ENCODE data around the gene NKD2. TPM values are rescaled to one million over a fixed set of nuclear protein-coding genes. Genes with fewer than 3 reads are reported as not detected.

Gene NKD2
- total RNA-seq, 2 experiments from 2014 or later, result 0.38 TPM

- peak; percentile 30 for DNase-seq (ENCODE audit: low spot score)
- Histone ChIP-seq H2AFZ (ENCODE audit: low read length) (no peak overlapping the region), H3K4me2 (ENCODE audit: low read length) (no peak overlapping the region), H3K9me2 (ENCODE audit: insufficient read depth, low read length) (no peaks in the 10 kb centered on the region), H3K79me2 (ENCODE audit: insufficient read depth, low read depth, low read length) (no peaks in the 10 kb centered on the region), H3K4me3 (ENCODE audit: low read depth, low read length, poor library complexity, severe bottlenecking) (no peak overlapping the region), H3K9me3 (ENCODE audit: low read length) (no peaks in the 10 kb centered on the region), H3K36me3 (ENCODE audit: insufficient read depth, low read length) (no peaks in the 10 kb centered on the region), H4K20me1 (ENCODE audit: insufficient read depth, low read length) (no peaks in the 10 kb centered on the region), H3K27ac (ENCODE audit: low read depth, low read length, poor library complexity, severe bottlenecking) (no peak overlapping the region), H3K4me1 (ENCODE audit: insufficient read depth, low read length, poor library complexity, severe bottlenecking) (no peaks in the 10 kb centered on the region)
- ChIA-PET POLR2A (no interaction called here), CTCF (ENCODE audit: unreplicated experiment) (no interaction called here)
- TF ChIP-seq EZH2phosphoT487 (IDR thresholded peaks at IDR 0.05; ENCODE audit: borderline replicate concordance, low read depth, low read length), result no peak
- peak; percentile 60 for TF ChIP-seq CTCF (conservative IDR thresholded peaks at IDR 0.05; ENCODE audit: low read length)
- intact Hi-C loops (cut with micrococcal nuclease; ENCODE audit: unreplicated experiment), result loop anchor here (1.0 kb wide), 1 partner anchor 87 kb away; no protein-coding TSS in a partner anchor
- BruUV-seq (replicated peaks), result no TSS peak
These were observed 44.2 kb downstream of the NKD2 start for GRCh38 chr5:1052641-1053390.

GRCh38 chr5:1053391-1054017, 44.9 kb downstream of the NKD2 start:
- Histone ChIP-seq H3K9me2 (ENCODE audit: insufficient read depth, low read length) (no peaks in the 10 kb centered on the region), H2AFZ (ENCODE audit: low read length) (no peak overlapping the region), H3K4me1 (ENCODE audit: insufficient read depth, low read length, poor library complexity, severe bottlenecking) (no peaks in the 10 kb centered on the region), H3K36me3 (ENCODE audit: insufficient read depth, low read length) (no peaks in the 10 kb centered on the region), H3K9me3 (ENCODE audit: low read length) (no peaks in the 10 kb centered on the region), H3K27ac (ENCODE audit: low read depth, low read length, poor library complexity, severe bottlenecking) (no peak overlapping the region), H3K4me3 (ENCODE audit: low read depth, low read length, poor library complexity, severe bottlenecking) (no peak overlapping the region), H3K79me2 (ENCODE audit: insufficient read depth, low read depth, low read length) (no peaks in the 10 kb centered on the region), H3K4me2 (ENCODE audit: low read length) (no peak overlapping the region), H4K20me1 (ENCODE audit: insufficient read depth, low read length) (no peaks in the 10 kb centered on the region)
- BruUV-seq (replicated peaks), result no TSS peak
- TF ChIP-seq CTCF (conservative IDR thresholded peaks at IDR 0.05; ENCODE audit: low read length) (no peak), EZH2phosphoT487 (IDR thresholded peaks at IDR 0.05; ENCODE audit: borderline replicate concordance, low read depth, low read length) (no peak)
- CTCF ChIA-PET (ENCODE audit: unreplicated experiment), result no interaction called here
- POLR2A ChIA-PET, result no interaction called here
- DNase-seq (ENCODE audit: low spot score), result no peak
- intact Hi-C loops (cut with micrococcal nuclease; ENCODE audit: unreplicated experiment), result loop anchor here (1.0 kb wide), 1 partner anchor 87 kb away; no protein-coding TSS in a partner anchor

Measured in OCI-LY7 (cell line).